Fibroblast of villous mesenchyme (primary cell): ENCODE measurements around the gene GJC1. TPM values are rescaled to one million over a fixed set of nuclear protein-coding genes. Genes with fewer than 3 reads are reported as not detected.

Source experiments
- DNase-seq: peaks from one replicate; pipeline ENCODE4 v3.0.0-alpha.2; 2010; ENCODE audit warnings: low read depth
- H3K4me3 ChIP-seq: 2 replicates; pipeline ENCODE4 v1.5.1; 2011; ENCODE audit warnings: low read depth, mild to moderate bottlenecking, low read length
- total RNA-seq: library from RNA; depleted of rRNA; stranded (reverse); fragments of >200 nt; gene quantifications from 2 replicates; pipeline ENCODE4 v1.2.3, GENCODE V29; 2012
- TF ChIP-seq, protein P1 (sequence below): IDR thresholded peaks from 2 replicates; pipeline ENCODE4 v1.5.1; 2012; ENCODE audit warnings: low read depth, mild to moderate bottlenecking, low read length; ENCODE audit not compliant: insufficient read depth

The GJC1 gene
- total RNA-seq, 1 donor: 30.2 TPM

DNA sequence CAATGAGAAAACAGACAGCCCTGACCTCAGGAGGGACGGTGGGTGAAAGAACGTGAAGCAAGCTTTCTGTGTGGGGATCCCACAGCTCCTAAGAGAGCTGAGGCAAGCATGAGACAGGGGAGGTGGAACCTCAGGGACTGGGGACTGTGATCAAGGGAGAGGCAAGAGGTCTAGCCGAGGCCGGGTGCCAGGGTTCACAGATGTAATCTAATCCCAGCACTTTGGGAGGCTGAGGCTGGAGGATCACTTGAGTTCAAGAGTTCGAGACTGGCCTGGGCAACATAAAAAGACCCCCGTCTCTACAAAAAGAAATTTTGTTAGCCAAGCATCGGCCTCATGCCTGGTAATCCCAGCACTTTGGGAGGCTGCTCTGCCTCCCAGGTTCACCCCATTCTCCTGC is 75.8 kb downstream of the GJC1 start:
- no peak overlapping the region for H3K4me3 ChIP-seq
- no peak for DNase-seq
- TF ChIP-seq, protein P1, sequence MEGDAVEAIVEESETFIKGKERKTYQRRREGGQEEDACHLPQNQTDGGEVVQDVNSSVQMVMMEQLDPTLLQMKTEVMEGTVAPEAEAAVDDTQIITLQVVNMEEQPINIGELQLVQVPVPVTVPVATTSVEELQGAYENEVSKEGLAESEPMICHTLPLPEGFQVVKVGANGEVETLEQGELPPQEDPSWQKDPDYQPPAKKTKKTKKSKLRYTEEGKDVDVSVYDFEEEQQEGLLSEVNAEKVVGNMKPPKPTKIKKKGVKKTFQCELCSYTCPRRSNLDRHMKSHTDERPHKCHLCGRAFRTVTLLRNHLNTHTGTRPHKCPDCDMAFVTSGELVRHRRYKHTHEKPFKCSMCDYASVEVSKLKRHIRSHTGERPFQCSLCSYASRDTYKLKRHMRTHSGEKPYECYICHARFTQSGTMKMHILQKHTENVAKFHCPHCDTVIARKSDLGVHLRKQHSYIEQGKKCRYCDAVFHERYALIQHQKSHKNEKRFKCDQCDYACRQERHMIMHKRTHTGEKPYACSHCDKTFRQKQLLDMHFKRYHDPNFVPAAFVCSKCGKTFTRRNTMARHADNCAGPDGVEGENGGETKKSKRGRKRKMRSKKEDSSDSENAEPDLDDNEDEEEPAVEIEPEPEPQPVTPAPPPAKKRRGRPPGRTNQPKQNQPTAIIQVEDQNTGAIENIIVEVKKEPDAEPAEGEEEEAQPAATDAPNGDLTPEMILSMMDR: no peak

DNA sequence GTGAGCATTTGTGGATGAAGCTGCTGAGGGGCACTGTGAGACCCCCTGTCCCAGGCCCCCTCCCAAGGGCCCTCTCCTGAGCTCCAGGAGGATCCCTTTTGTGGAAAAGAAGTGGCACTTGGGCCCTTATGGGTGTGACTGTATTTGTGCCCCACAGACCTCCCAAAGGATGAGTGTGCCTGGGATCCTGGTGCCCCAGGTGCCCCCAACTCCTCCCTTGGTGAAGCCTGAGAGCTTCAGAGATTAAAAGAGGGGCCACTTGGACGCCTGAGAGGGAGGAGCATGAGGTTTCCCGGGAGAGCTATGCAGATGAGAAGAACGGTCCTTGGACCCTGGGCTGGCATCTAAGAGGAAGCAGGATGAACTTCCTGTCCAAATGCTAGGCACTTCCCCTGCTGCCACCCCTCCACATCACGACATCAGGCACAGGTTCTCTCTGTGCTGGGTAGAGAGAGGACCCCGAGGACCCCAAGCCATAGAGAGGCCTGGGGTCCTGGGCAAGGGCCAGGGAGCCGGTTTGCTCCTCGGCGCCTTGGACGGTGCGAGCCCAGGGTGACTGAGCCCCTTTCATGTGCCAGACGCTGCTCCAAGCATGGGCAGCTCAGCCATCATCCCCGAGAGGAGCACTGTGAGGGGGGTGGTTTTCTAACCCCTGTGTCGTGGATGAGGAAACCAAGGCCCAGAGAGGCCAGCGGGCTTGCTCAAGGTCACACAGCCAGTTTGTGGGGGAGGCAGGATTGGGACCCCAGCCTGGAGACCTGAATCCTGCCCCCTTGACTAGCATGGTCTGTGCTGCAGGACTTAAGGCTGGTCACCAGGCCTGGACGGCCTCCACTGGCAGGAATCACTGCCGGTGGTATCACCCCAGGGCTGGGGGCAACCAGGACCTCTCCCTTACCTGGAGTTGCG is 76.9 kb downstream of the GJC1 start:
- DNase-seq: no peak
- H3K4me3 ChIP-seq: no peak overlapping the region

DNA sequence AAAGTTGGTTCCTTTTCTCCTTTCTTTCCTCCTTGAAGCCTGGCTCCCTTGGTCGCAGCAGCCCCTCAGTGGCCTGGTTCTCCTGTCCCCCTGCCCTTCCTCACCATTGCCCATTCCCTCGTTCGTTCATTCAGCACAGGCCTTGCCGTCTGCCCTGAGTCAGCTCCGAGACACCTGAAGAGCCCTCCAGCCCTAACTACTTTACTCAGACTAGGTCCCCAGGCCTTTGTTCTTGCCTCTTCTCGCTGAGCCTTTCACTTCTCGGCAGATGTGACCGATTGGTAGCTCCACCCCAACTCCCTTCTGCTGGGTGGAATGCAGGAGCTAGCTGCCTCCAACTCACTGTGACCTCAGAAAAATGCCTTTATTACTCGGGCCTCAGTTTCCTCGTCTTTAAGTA is 78.3 kb downstream of the GJC1 start:
- TF ChIP-seq, protein P1: no peak
- no peak for DNase-seq
- H3K4me3 ChIP-seq: no peak overlapping the region

More for the DNA sequence above, 76.9 kb downstream of the GJC1 start:
- TF ChIP-seq, protein P1: no peak

DNA sequence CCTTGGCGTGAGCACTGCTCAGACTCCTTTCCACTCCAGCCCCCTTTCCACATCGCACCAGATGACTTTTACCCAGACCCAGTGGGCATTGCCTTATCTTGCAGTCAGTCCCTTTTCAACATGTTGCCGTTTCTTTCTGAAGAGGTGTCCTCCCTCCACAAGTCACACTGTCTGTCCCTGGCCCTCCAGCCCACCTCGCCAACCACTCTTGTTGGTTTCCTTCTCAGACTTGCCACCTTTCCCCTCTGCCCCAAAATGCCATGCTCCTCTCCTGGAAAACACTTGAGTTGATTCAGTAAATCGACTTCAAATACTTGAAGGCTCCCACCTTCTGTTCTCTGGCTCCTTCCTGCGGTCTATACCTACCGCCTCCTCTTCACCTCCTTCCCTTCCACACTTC is 78.8 kb downstream of the GJC1 start:
- no peak for DNase-seq
- TF ChIP-seq, protein P1: no peak
- no peak overlapping the region for H3K4me3 ChIP-seq

DNA sequence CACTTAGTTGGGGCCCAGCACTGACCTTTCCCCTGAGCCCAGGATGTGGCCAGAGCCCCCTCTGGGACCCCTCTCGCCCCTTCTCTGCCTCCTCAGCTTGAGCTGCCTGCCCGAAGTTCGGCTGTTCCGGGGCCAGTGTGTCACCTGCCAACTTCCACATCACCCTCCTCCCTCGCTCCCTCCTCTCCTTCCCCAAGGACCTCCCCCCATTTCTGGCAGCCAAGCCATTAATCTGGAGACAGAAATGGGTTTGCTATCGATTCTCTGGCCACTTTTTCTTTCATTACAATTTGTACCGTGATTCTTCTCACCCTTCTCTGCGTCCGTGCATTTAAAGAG is 80.1 kb downstream of the GJC1 start:
- H3K4me3 ChIP-seq: no peak overlapping the region
- DNase-seq: no peak
- TF ChIP-seq, protein P1: no peak

DNA sequence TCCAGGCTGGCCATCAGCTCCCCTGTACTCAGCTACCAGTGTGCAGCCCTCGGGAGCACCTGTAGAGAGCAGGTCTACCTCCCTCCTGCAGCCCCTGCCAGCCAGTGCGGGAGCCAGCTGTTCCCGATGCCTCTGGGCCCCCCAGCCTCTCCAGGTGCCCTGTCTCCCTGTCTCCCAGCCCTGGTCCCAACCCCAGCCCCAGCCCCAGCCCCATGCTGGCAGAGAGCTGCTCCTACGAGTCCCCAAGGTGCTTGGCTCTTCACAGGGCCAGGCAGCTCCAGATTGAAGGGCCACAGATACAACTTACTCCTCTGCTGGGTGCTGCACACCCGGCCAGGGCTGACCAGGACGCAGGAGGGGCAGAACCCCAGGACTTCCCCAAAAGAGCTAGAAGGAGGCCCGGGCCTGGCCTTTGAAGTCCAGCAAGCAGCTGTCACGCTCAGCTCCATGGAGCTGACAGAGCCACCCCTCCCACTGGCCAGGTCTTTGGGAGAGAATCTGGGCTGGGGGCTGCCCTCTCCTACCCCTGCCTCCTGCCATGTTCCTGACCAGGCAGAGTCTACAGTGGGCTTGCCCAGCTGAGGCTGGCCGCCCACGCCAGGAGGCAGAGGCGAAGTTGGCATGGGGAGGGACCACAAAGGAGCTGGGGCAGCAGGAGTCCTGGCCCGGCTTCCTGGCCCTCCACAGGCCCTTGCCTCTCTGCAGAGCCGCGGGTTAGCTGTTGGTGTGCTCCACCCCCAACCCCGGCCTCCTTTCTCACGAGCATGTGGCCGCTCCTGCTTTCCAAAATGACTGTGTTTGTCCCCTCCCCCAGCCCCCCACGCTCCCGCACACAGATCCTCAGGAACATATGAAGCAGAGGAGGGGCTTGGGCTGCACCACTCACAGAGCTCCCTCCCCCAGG is 80.8 kb downstream of the GJC1 start:
- TF ChIP-seq, protein P1: no peak
- no peak overlapping the region for H3K4me3 ChIP-seq
- no peak for DNase-seq

Other genes with a start within 250 kb of the GJC1 start
- gene MEIOC, start 173.8 kb downstream of the GJC1 start, total RNA-seq: under 0.01 and 0.43 TPM in 2 replicates
- 32.5 and 52.2 TPM in 2 replicates for gene CCDC43, start 140.5 kb downstream of the GJC1 start, total RNA-seq
- gene DBF4B, start 121.6 kb downstream of the GJC1 start, total RNA-seq: 4.2 and 7.8 TPM in 2 replicates
- gene ADAM11, start 71.3 kb downstream of the GJC1 start, total RNA-seq: 0.32 and 0.43 TPM in 2 replicates
- gene HIGD1B, start 17.6 kb upstream of the GJC1 start, total RNA-seq: not detected in 2 replicates
- gene EFTUD2, start 69.2 kb upstream of the GJC1 start, total RNA-seq: 75.6 and 83.8 TPM in 2 replicates
- 0.86 and 1.9 TPM in 2 replicates for gene GFAP, start 85.2 kb upstream of the GJC1 start, total RNA-seq
- gene KIF18B, start 117.5 kb upstream of the GJC1 start, total RNA-seq: 3.9 and 5.2 TPM in 2 replicates
- gene C1QL1, start 138.0 kb upstream of the GJC1 start, total RNA-seq: 0.43 and 0.97 TPM in 2 replicates
- 46.7 and 52.2 TPM in 2 replicates for gene DCAKD, start 221.3 kb upstream of the GJC1 start, total RNA-seq
- 67.0 and 78.2 TPM in 2 replicates for gene NMT1, start 231.0 kb upstream of the GJC1 start, total RNA-seq